OCI-LY1 (cell line): ENCODE data around the gene HNRNPM.

Experiments used
- H2AFZ ChIP-seq: fragments of 200-600 bp; sonication (generic), shearing (Covaris generic); 2 replicates; pipeline ENCODE4 v1.6.0; 2014; ENCODE audit warnings: antibody characterized with exemption, mild to moderate bottlenecking, low read length
- H3F3A ChIP-seq: fragments of 200-600 bp; sonication (generic), shearing (Covaris generic); 2 replicates; pipeline ENCODE4 v1.6.0; 2014; ENCODE audit warnings: mild to moderate bottlenecking, antibody characterized with exemption, low read length, moderate library complexity; ENCODE audit not compliant: insufficient read depth
- H3K27ac ChIP-seq: fragments of 200-600 bp; sonication (generic); 2 replicates; pipeline ENCODE4 v1.5.1; 2014; ENCODE audit warnings: low read length, mixed run types, mild to moderate bottlenecking, low read depth; ENCODE audit not compliant: poor library complexity, severe bottlenecking
- H3K27me3 ChIP-seq: fragments of 200-600 bp; sonication (generic); 2 replicates; pipeline ENCODE4 v1.6.0; 2014; ENCODE audit warnings: antibody characterized with exemption, mild to moderate bottlenecking, low read length, moderate library complexity; ENCODE audit not compliant: insufficient read depth
- H3K36me3 ChIP-seq: fragments of 200-600 bp; sonication (generic); 2 replicates; pipeline ENCODE4 v1.6.1; 2014; ENCODE audit warnings: mild to moderate bottlenecking, antibody characterized with exemption, low read length, moderate library complexity, mixed read lengths; ENCODE audit not compliant: insufficient read depth
- H3K4me1 ChIP-seq: fragments of 200-600 bp; sonication (generic); 2 replicates; pipeline ENCODE4 v1.5.1; 2014; ENCODE audit warnings: mild to moderate bottlenecking, low read length, moderate library complexity; ENCODE audit not compliant: insufficient read depth, severe bottlenecking
- H3K4me2 ChIP-seq: fragments of 200-600 bp; sonication (generic), shearing (Covaris generic); 2 replicates; pipeline ENCODE4 v1.6.1; 2014; ENCODE audit warnings: low read length
- H3K4me3 ChIP-seq: fragments of 200-600 bp; sonication (generic); 2 replicates; pipeline ENCODE4 v1.5.1; 2014; ENCODE audit warnings: low read length, low read depth, mild to moderate bottlenecking, mixed read lengths; ENCODE audit not compliant: poor library complexity, severe bottlenecking
- H3K79me2 ChIP-seq: fragments of 200-600 bp; shearing (Covaris generic); 2 replicates; pipeline ENCODE4 v1.6.1; 2016; ENCODE audit warnings: mixed run types, low read length, mixed read lengths; ENCODE audit not compliant: insufficient read depth
- H3K9ac ChIP-seq: fragments of 200-600 bp; sonication (generic), shearing (Covaris generic); 2 replicates; pipeline ENCODE4 v1.6.1; 2014; ENCODE audit warnings: mild to moderate bottlenecking, low read length, mixed read lengths
- H3K9me2 ChIP-seq: fragments of 200-600 bp; sonication (generic), shearing (Covaris generic); 2 replicates; pipeline ENCODE4 v1.6.1; 2014; ENCODE audit warnings: low read depth, mild to moderate bottlenecking, low read length, mixed read lengths
- H3K9me3 ChIP-seq: fragments of 200-600 bp; shearing (Covaris generic); 2 replicates; pipeline ENCODE4 v1.6.1; 2014; ENCODE audit warnings: low read length, mixed read lengths
- H4K20me1 ChIP-seq: fragments of 200-600 bp; sonication (generic), shearing (Covaris generic); 2 replicates; pipeline ENCODE4 v1.6.0; 2016; ENCODE audit warnings: mild to moderate bottlenecking, low read length; ENCODE audit not compliant: insufficient read depth
- CTCF ChIP-seq: fragments of 200-600 bp; sonication (generic), shearing (Covaris generic); IDR thresholded peaks from 2 replicates; pipeline ENCODE4 v1.5.1; 2017; ENCODE audit warnings: mild to moderate bottlenecking, antibody characterized with exemption, low read length, moderate library complexity, mixed read lengths
- EZH2 ChIP-seq: fragments of 200-600 bp; sonication (generic), shearing (Covaris generic); IDR thresholded peaks from 2 replicates; pipeline ENCODE4 v1.8.0; 2017; ENCODE audit warnings: borderline replicate concordance, mixed run types, mild to moderate bottlenecking, antibody characterized with exemption, low read length, moderate library complexity, mixed read lengths

Gene HNRNPM

DNA sequence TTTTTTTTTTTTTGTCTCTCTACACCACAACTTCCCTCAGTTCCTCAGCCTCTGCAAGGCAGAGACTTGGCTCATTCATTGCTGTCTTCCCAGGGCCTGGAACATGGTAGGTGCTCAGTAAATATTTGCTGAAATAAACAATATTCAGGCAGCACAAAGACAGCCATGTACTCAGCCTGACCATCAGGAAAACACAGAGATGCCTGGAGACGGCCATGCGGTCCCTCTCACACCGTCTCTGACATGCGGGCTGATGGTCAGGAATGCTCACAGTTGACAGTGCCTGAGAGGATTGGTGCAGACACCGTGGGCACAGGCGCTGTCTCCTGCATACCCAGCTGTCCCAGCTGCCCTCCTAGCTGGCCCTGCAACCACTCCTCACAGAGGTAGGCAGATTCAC lies 56.7 kb downstream of the HNRNPM start:
- no peaks in the 10 kb centered on the region for H3F3A ChIP-seq
- no peak overlapping the region for H3K4me2 ChIP-seq
- H3K4me1 ChIP-seq = peaks cover 5% of the 10 kb centered on the region
- H2AFZ ChIP-seq = no peak overlapping the region
- H3K27ac ChIP-seq = no peak overlapping the region
- no peaks in the 10 kb centered on the region for H4K20me1 ChIP-seq
- TF ChIP-seq CTCF (no peak), EZH2 (no peak)
- no peaks in the 10 kb centered on the region for H3K79me2 ChIP-seq
- no peaks in the 10 kb centered on the region for H3K9me3 ChIP-seq
- H3K4me3 ChIP-seq = no peak overlapping the region
- H3K27me3 ChIP-seq = no peaks in the 10 kb centered on the region
- no peaks in the 10 kb centered on the region for H3K36me3 ChIP-seq
- no peak overlapping the region for H3K9ac ChIP-seq
- no peaks in the 10 kb centered on the region for H3K9me2 ChIP-seq

GRCh38 chr19:8501981-8502380 lies 57.2 kb downstream of the HNRNPM start:
- no peaks in the 10 kb centered on the region for H3F3A ChIP-seq
- peaks cover 5% of the 10 kb centered on the region for H3K4me1 ChIP-seq
- no peak overlapping the region for H3K4me2 ChIP-seq

DNA sequence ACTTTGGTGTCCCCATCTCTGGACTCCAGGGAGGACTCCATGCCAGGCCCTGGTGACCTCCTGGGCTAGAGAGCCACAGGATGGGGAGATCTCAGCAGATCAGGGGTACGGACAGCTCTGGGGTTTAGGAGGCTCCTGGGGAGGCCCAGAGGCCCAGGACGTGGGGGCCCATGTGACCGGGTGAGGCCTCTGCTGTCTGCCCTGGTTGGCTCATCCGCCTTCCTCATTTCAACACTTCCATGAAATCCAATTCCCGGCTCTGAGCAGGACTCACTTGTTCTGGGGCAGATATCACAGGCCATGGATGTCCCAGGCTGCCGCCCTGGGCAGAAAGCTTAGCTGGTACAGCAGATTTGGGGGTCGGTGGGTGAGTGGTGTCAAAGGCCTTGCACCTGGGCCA lies 58.7 kb downstream of the HNRNPM start:
- no peak overlapping the region for H2AFZ ChIP-seq
- H3K9me2 ChIP-seq = no peaks in the 10 kb centered on the region
- no peaks in the 10 kb centered on the region for H3K9me3 ChIP-seq
- H3K79me2 ChIP-seq = no peaks in the 10 kb centered on the region
- no peak overlapping the region for H3K27ac ChIP-seq
- H3F3A ChIP-seq = no peaks in the 10 kb centered on the region
- H3K4me1 ChIP-seq = peaks cover 5% of the 10 kb centered on the region
- no peak overlapping the region for H3K4me2 ChIP-seq
- no peaks in the 10 kb centered on the region for H4K20me1 ChIP-seq
- TF ChIP-seq EZH2 (no peak), CTCF (no peak)
- no peaks in the 10 kb centered on the region for H3K36me3 ChIP-seq
- no peaks in the 10 kb centered on the region for H3K27me3 ChIP-seq
- no peak overlapping the region for H3K9ac ChIP-seq
- H3K4me3 ChIP-seq = no peak overlapping the region

More at GRCh38 chr19:8501981-8502380, 57.2 kb downstream of the HNRNPM start:
- no peaks in the 10 kb centered on the region for H3K79me2 ChIP-seq
- H2AFZ ChIP-seq = no peak overlapping the region
- no peak overlapping the region for H3K27ac ChIP-seq
- TF ChIP-seq EZH2 (no peak), CTCF (no peak)
- H3K36me3 ChIP-seq = no peaks in the 10 kb centered on the region
- H3K27me3 ChIP-seq = no peaks in the 10 kb centered on the region
- H3K9ac ChIP-seq = no peak overlapping the region
- H3K9me2 ChIP-seq = no peaks in the 10 kb centered on the region
- no peaks in the 10 kb centered on the region for H3K9me3 ChIP-seq
- no peaks in the 10 kb centered on the region for H4K20me1 ChIP-seq
- no peak overlapping the region for H3K4me3 ChIP-seq
